Heart left ventricle (tissue), 16 donors: ENCODE data around the gene ATOH7. TPM values are rescaled to one million over a fixed set of nuclear protein-coding genes. Genes with fewer than 3 reads are reported as not detected.
A peak's percentile ranks its signal among the peaks of the same experiment; 100 is the strongest.

ENCODE experiments used
- ATAC-seq, 4 donors: fragments of 200-7000 bp; cut with Tn5 transposase; one replicate each; pipeline ENCODE4 v1.9.1; 2020 to 2022; ENCODE audit warnings: moderate library complexity in 4 of 4, mild to moderate bottlenecking in 3 of 4, moderate number of reproducible peaks in 1 of 4
- DNase-seq, 5 donors: peaks; one replicate each; pipeline ENCODE4 v3.0.0-alpha.2; 2020
- H3K27ac ChIP-seq, 12 donors: fragments of 200-600 bp; sonication (generic) in 4 of 12; one replicate each; pipeline versions ENCODE4 v1.5.0 to v1.8.0; 2016 to 2022; ENCODE audit warnings: mild to moderate bottlenecking in 2 of 12
- H3K27me3 ChIP-seq, 9 donors: fragments of 200-600 bp; sonication (generic) in 2 of 9; one replicate each; pipeline versions ENCODE4 v1.5.1 to v1.8.0; 2016 to 2022; ENCODE audit warnings: mild to moderate bottlenecking in 3 of 9
- H3K36me3 ChIP-seq, 9 donors: fragments of 200-600 bp; sonication (generic) in 2 of 9; one replicate each; pipeline versions ENCODE4 v1.5.0 to v1.8.0; 2018 to 2022; ENCODE audit warnings: mild to moderate bottlenecking in 2 of 9
- H3K4me1 ChIP-seq, 12 donors: fragments of 200-600 bp; sonication (generic) in 4 of 12; one replicate each; pipeline versions ENCODE4 v1.5.0 to v1.8.0; 2016 to 2022; ENCODE audit warnings: mild to moderate bottlenecking in 3 of 12
- H3K4me3 ChIP-seq, 12 donors: fragments of 200-600 bp; sonication (generic) in 4 of 12; one replicate each; pipeline versions ENCODE4 v1.5.0 to v1.8.0; 2017 to 2022; ENCODE audit warnings: mild to moderate bottlenecking in 9 of 12, moderate library complexity in 4 of 12
- H3K9me3 ChIP-seq, 12 donors: fragments of 200-600 bp; sonication (generic) in 4 of 12; one replicate each; pipeline versions ENCODE4 v1.5.0 to v1.8.0; 2016 to 2022; ENCODE audit warnings: mild to moderate bottlenecking in 1 of 12
- POLR2A ChIP-seq, 2 donors: fragments of 450-650 bp; IDR thresholded peaks; one replicate each; pipeline ENCODE4 v1.6.1; 2017; ENCODE audit warnings: antibody characterized with exemption in 2 of 2, mild to moderate bottlenecking in 2 of 2, moderate library complexity in 2 of 2
- WGBS, 4 donors: extraction: QIAGEN DNeasy Blood & Tissue Kit in 2 of 4; methylation state at CpG; one replicate each; pipeline versions ENCODE4 v1.1.5 to v1.1.7; 2013 to 2018; 5-methylcytosine and 5-hydroxymethylcytosine counted together
- intact Hi-C, 10 donors: fragments of 100-400 bp; cut with DNase I; formaldehyde crosslinking; loops; one replicate each; pipeline versions ENCODE4 v1.11.1 to v1.14.2; 2022
- polyA plus RNA-seq, 2 donors: library from polyadenylated mRNA; stranded (reverse); fragments of 200-250 nt; gene quantifications; one replicate each; pipeline ENCODE4 v1.2.3, GENCODE V29; 2013
- total RNA-seq, 9 donors: library from RNA; depleted of rRNA in 2 of 9; stranded (reverse); fragments of >200 nt in 2 of 9; fragmentation: NEBNext Ultra II Directional in 3 of 9; extraction: Animal tissue kit (Norgen Biotek cat#: 25700) in 3 of 9; gene quantifications; one replicate each; pipeline versions ENCODE4 v1.1.0 to v1.2.4, GENCODE V29; 2016 to 2023
- TF ChIP-seq, protein P1 (sequence below), 12 donors: fragments of 200-600 bp; sonication (generic) in 4 of 12; IDR thresholded peaks; one replicate each; pipeline versions ENCODE4 v1.5.0 to v1.8.0; 2018 to 2022; ENCODE audit warnings: antibody characterized with exemption in 12 of 12, mild to moderate bottlenecking in 5 of 12
- donor health status: ischemic (EF 13 %, LVEDD 7.1; RV severe dilation, severe dysfunction).
- donor health status: healthy with polysubstance abuse.
- donor health status: DM: no; HTN: yes; CAD: no.
- donor health status: DM: no; HTN: no; CAD: no.
- donor health status: ischemic (EF 25% LVEDD 6.9; RV normal size, moderate dysfunction).
- donor health status: ischemic (EF 25% LVEDD 5.7; RV mildly dilated, moderate dysfunction).
- donor health status: healthy.
- donor health status: DM: yes; HTN: yes; CAD: no.
- donor health status: ischemic (EF 35%, LVEDD 5.7; RV mildly dilated, moderate dysfunction).
- donor health status: nonischemic (EF 11% LVEDD 7.7; RV severe dilation, severe dysfunction).
- donor health status: DM: yes; HTN: yes; CAD: no.
- donor health status: PGD.
- donor health status: ischemic (EF 29% LVEDD 5.4; RV normal size, mild dysfunction).
- donor health status: nonischemic (EF 23%, LVEDD 6.1; RV moderate dilation, normal function).

Gene ATOH7
- total and polyA plus RNA-seq, 11 donors = 0.14 to 0.23 TPM; not detected in 9

DNA sequence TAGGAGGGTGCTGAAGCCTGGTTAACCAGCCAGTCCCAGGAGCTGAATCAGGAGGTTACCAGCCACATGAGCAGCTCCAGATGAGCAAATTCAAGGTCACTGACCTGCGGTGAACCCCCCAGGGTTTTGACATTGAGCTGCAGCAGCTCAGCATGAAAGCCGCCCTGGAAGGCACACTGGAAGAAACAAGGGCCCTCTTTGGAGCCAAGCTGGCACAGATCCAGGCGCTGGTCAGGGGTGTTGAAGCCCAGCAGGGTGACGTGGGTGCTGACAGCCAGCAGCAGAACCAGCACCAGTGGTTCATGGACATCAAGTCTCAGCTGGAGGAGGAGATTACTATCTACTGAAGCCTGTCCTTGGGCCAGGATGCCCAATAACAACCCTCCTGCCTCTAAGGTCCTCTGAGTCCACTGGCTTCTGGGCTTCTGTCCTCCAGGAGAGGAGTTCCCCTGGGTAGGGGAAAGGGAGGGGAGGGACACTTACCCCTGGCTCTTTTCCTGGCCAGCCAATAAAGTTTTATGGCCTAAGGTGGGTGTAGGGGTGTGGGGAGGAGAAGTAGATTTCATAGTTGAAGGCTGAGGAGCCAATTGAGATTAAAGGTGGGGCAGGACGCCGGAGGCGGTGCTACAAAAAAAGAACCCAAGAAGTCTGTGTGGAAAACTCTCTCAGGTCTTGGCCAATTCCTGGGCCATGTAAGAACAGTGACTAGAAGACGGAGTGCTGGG, 29.4 kb upstream of the ATOH7 start:
- intact Hi-C loops = no loop called here
- 56 to 64% (median 60%) methylated on average over 7 to 8 of the region's 8 CpGs for WGBS, 4 donors
- Histone ChIP-seq H3K4me1 (peaks cover 0 to 17% (median 3%) of the 10 kb centered on the region in 12 donors), H3K27ac (peak overlapping the region in 9 of 12 donors; percentile 33 to 83 (median 70)), H3K4me3 (no peak overlapping the region), H3K36me3 (no peaks in the 10 kb centered on the region), H3K27me3 (no peaks in the 10 kb centered on the region), H3K9me3 (peaks cover 0 to 10% (median 0%) of the 10 kb centered on the region in 12 donors)
- TF ChIP-seq, protein P1, sequence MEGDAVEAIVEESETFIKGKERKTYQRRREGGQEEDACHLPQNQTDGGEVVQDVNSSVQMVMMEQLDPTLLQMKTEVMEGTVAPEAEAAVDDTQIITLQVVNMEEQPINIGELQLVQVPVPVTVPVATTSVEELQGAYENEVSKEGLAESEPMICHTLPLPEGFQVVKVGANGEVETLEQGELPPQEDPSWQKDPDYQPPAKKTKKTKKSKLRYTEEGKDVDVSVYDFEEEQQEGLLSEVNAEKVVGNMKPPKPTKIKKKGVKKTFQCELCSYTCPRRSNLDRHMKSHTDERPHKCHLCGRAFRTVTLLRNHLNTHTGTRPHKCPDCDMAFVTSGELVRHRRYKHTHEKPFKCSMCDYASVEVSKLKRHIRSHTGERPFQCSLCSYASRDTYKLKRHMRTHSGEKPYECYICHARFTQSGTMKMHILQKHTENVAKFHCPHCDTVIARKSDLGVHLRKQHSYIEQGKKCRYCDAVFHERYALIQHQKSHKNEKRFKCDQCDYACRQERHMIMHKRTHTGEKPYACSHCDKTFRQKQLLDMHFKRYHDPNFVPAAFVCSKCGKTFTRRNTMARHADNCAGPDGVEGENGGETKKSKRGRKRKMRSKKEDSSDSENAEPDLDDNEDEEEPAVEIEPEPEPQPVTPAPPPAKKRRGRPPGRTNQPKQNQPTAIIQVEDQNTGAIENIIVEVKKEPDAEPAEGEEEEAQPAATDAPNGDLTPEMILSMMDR (IDR thresholded peaks at IDR 0.05) = no peak
- TF ChIP-seq POLR2A (IDR thresholded peaks at IDR 0.05) = no peak
- ATAC-seq = peak; percentile 84 to 93 (median 90)
- peak; percentile 78 to 91 (median 86) for DNase-seq

DNA sequence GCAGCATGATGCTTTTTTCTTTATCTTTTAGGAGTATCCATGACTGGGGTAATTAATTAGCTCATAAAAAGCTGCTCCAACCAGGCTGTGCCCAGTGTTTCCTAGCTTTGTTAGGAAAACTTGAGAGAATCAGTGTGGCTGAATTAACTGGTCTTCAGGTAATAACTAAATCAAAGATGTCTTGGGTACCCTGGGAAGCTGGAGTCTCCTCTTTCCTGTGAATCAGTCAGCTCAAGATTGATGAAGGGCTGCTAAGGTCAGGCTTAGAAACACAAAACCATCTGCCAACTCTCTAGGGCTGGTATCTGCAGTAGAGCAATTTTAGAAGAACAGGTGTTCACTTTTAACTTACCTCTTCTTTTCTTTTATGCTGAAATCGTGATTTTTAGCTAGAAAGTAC, 21.4 kb upstream of the ATOH7 start:
- 26 to 65% (median 41%) methylated on average over 1 of the region's 1 CpG for WGBS, 4 donors
- H3K4me3 ChIP-seq = no peak overlapping the region
- ATAC-seq (no peak), DNase-seq (no peak)
- peaks cover 0 to 11% (median 1%) of the 10 kb centered on the region in 12 donors for H3K4me1 ChIP-seq
- no peak for TF ChIP-seq POLR2A (IDR thresholded peaks at IDR 0.05)
- TF ChIP-seq, protein P1 (IDR thresholded peaks at IDR 0.05) = no peak
- no peaks in the 10 kb centered on the region for H3K9me3 ChIP-seq
- no peaks in the 10 kb centered on the region for H3K27me3 ChIP-seq
- no peaks in the 10 kb centered on the region for H3K36me3 ChIP-seq
- intact Hi-C loops = no loop called here
- H3K27ac ChIP-seq = no peak overlapping the region

DNA sequence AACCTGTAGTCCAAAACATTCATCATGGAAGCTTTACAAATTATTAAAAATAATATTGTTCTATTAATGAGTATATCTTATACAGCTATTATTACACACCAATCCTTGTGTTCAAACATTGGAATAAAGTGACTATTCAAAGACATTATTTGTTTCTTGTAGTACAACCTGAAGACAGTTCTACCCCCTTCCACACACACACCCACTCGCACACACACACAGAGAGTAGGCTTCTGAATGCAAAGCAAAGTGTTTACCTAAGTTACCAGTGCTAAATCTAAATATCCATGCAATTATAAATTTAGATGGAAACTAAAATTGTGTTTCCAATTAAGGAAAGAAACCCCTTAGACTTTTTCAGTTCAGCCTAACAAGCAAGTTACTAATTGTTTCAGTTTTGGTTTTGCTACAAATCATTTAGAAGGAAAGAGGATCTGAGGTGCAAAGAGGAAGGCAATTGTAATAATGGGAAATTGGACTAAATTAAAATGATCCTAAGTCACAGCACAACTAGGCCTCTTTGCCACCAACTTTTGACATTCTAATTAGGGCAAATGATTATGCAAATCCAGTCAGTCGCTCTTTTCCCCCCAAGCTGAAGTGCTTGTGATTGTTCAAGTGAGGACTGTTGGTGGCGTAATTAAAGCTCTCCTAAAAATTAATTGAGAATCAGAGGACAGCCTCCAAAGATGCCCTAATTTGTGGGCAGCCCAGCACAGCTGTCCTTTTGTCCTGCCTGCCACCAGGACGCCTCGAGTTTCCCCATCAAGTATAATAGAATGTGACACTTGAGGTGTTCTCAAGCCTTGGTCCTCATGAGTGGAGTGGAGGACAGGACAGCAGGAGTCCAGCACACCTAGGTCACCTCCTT, 19.9 kb upstream of the ATOH7 start:
- intact Hi-C loops = no loop called here
- DNase-seq (no peak), ATAC-seq (no peak)
- H3K27me3 ChIP-seq = no peaks in the 10 kb centered on the region
- 82 to 93% (median 87%) methylated on average over 5 of the region's 5 CpGs for WGBS, 4 donors
- no peak overlapping the region for H3K4me3 ChIP-seq
- H3K9me3 ChIP-seq = no peaks in the 10 kb centered on the region
- peaks cover 0 to 9% (median 0%) of the 10 kb centered on the region in 12 donors for H3K4me1 ChIP-seq
- H3K36me3 ChIP-seq = no peaks in the 10 kb centered on the region
- H3K27ac ChIP-seq = no peak overlapping the region
- no peak for TF ChIP-seq POLR2A (IDR thresholded peaks at IDR 0.05)
- TF ChIP-seq, protein P1 (IDR thresholded peaks at IDR 0.05) = no peak

DNA sequence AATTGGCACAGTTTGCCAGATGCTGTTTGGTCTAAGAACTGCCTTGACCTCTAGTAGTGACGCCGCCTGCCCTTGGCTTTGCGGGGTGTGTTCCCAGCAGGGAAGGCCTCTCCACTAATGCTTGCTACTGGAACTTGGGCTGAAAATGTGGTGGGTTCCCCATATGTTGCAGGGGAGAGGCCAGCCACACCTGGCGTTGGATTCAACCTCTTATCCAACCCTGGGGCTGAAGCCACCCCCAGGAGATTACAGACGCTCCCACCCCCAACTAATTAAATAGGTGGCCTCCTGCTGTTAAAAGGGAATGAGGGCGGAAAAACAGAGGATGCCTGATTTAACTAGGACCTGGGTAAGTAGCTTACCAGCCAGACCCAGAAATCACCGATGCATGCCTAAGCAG, 19.2 kb upstream of the ATOH7 start:
- ATAC-seq (no peak), DNase-seq (no peak)
- TF ChIP-seq, protein P1 (IDR thresholded peaks at IDR 0.05) = no peak
- no peak for TF ChIP-seq POLR2A (IDR thresholded peaks at IDR 0.05)
- intact Hi-C loops = no loop called here
- no peaks in the 10 kb centered on the region for H3K9me3 ChIP-seq
- no peaks in the 10 kb centered on the region for H3K36me3 ChIP-seq
- no peaks in the 10 kb centered on the region for H3K27me3 ChIP-seq
- WGBS, 4 donors = 76 to 83% (median 81%) methylated on average over 7 of the region's 7 CpGs
- peaks cover 0 to 9% (median 0%) of the 10 kb centered on the region in 12 donors for H3K4me1 ChIP-seq
- no peak overlapping the region for H3K4me3 ChIP-seq
- H3K27ac ChIP-seq = no peak overlapping the region
